GM12878 (cell line): ENCODE data around the gene APOBEC3C. TPM values are rescaled to one million over a fixed set of nuclear protein-coding genes. Genes with fewer than 3 reads are reported as not detected.

ENCODE experiments used
- ATF7 ChIP-seq: fragments of 450-650 bp; IDR thresholded peaks from 2 replicates; pipeline ENCODE4 v1.6.1; 2016; ENCODE audit warnings: low read depth, mild to moderate bottlenecking
- BCL11A ChIP-seq: IDR thresholded peaks from 2 replicates; pipeline ENCODE4 v1.6.1; 2011; ENCODE audit warnings: low read depth, low read length
- CEBPB ChIP-seq, 2 experiments: fragments of 150-350 bp in 1 of 2; IDR thresholded peaks; 2 replicates each; pipeline ENCODE4 v1.6.1; 2012 to 2014; ENCODE audit warnings: low read depth in 2 of 2, low read length in 2 of 2, borderline replicate concordance in 1 of 2, inconsistent platforms in 1 of 2
- DPF2 ChIP-seq: fragments of 450-650 bp; IDR thresholded peaks from 2 replicates; pipeline ENCODE4 v1.6.1; 2017; ENCODE audit warnings: mild to moderate bottlenecking
- EGR1 ChIP-seq, 2 experiments: IDR thresholded peaks; 1 replicate in 1 of 2; 2 replicates in 1 of 2; pipeline ENCODE4 v1.6.1; 2011 to 2012; ENCODE audit warnings: low read depth in 2 of 2, low read length in 2 of 2, borderline replicate concordance in 1 of 2, mild to moderate bottlenecking in 1 of 2, moderate library complexity in 1 of 2
- EZH2 ChIP-seq: IDR thresholded peaks from 2 replicates; pipeline ENCODE4 v1.6.1; 2012; ENCODE audit warnings: low read depth, mild to moderate bottlenecking, control low read depth, inconsistent platforms, low read length, borderline replicate concordance; ENCODE audit not compliant: control insufficient read depth
- FOXM1 ChIP-seq: IDR thresholded peaks from 2 replicates; pipeline ENCODE4 v1.6.1; 2012; ENCODE audit warnings: low read depth, mild to moderate bottlenecking, inconsistent platforms, low read length, moderate library complexity
- GABPA ChIP-seq: IDR thresholded peaks from 2 replicates; pipeline ENCODE4 v1.6.1; 2014; ENCODE audit warnings: antibody characterized with exemption, low read depth, mild to moderate bottlenecking, inconsistent platforms
- KAT2A ChIP-seq: conservative IDR thresholded peaks from 2 replicates; pipeline ENCODE4 v1.6.1; 2011; ENCODE audit warnings: low read depth, low read length; ENCODE audit not compliant: control insufficient read depth
- KLF5 ChIP-seq: fragments of 450-650 bp; IDR thresholded peaks from 2 replicates; pipeline ENCODE4 v1.6.1; 2014; ENCODE audit warnings: mild to moderate bottlenecking; ENCODE audit not compliant: partially characterized antibody
- MLLT1 ChIP-seq: fragments of 450-650 bp; IDR thresholded peaks from 2 replicates; pipeline ENCODE4 v1.6.1; 2016; ENCODE audit warnings: mild to moderate bottlenecking
- MTA2 ChIP-seq: fragments of 450-650 bp; IDR thresholded peaks from 2 replicates; pipeline ENCODE4 v1.6.1; 2016; ENCODE audit warnings: low read depth, mild to moderate bottlenecking, moderate library complexity
- MTA3 ChIP-seq: IDR thresholded peaks from 2 replicates; pipeline ENCODE4 v1.6.1; 2012; ENCODE audit warnings: low read length, inconsistent platforms, borderline replicate concordance
- NFXL1 ChIP-seq: fragments of 450-650 bp; IDR thresholded peaks from 2 replicates; pipeline ENCODE4 v1.6.1; 2017; ENCODE audit warnings: antibody characterized with exemption, mild to moderate bottlenecking, borderline replicate concordance
- NFYB ChIP-seq: IDR thresholded peaks from 2 replicates; pipeline ENCODE4 v1.6.1; 2011; ENCODE audit warnings: low read depth, mild to moderate bottlenecking, low read length, improper control_type of control experiment, moderate library complexity; ENCODE audit not compliant: insufficient read depth
- NR2C1 ChIP-seq: fragments of 450-650 bp; IDR thresholded peaks from 2 replicates; pipeline ENCODE4 v1.6.1; 2017; ENCODE audit warnings: antibody characterized with exemption, mild to moderate bottlenecking, moderate library complexity
- POLR2AphosphoS5 ChIP-seq: IDR thresholded peaks from 2 replicates; pipeline ENCODE4 v1.6.1; 2011; ENCODE audit warnings: mild to moderate bottlenecking, low read length, inconsistent platforms
- RAD51 ChIP-seq: fragments of 450-650 bp; IDR thresholded peaks from 2 replicates; pipeline ENCODE4 v1.6.1; 2016; ENCODE audit warnings: moderate library complexity, mild to moderate bottlenecking, inconsistent platforms
- REST ChIP-seq: IDR thresholded peaks from 2 replicates; pipeline ENCODE4 v1.6.1; 2012; ENCODE audit warnings: mild to moderate bottlenecking, low read depth, low read length
- SUPT20H ChIP-seq: IDR thresholded peaks from 2 replicates; pipeline ENCODE4 v1.6.1; 2011; ENCODE audit warnings: low read depth, mild to moderate bottlenecking, low read length, moderate library complexity, borderline replicate concordance; ENCODE audit not compliant: control insufficient read depth
- SUZ12 ChIP-seq: fragments of 200-600 bp; sonication (generic); IDR thresholded peaks from one replicate; pipeline ENCODE4 v1.6.1; 2018; ENCODE audit warnings: antibody characterized with exemption, mild to moderate bottlenecking; ENCODE audit not compliant: unreplicated experiment
- YBX1 ChIP-seq: fragments of 450-650 bp; IDR thresholded peaks from 2 replicates; pipeline ENCODE4 v1.6.1; 2016; ENCODE audit warnings: antibody characterized with exemption
- ZNF207 ChIP-seq: fragments of 450-650 bp; IDR thresholded peaks from 2 replicates; pipeline ENCODE4 v1.6.1; 2014; ENCODE audit warnings: antibody characterized with exemption, mild to moderate bottlenecking, borderline replicate concordance
- ZNF622 ChIP-seq: fragments of 450-650 bp; IDR thresholded peaks from 2 replicates; pipeline ENCODE4 v1.6.1; 2017; ENCODE audit warnings: mild to moderate bottlenecking, inconsistent platforms
- polyA plus RNA-seq, 11 experiments: library from polyadenylated mRNA; depleted of rRNA in 4 of 11; unstranded in 6 of 11; stranded (reverse) in 5 of 11; fragments of >200 nt; fragmentation: Nextera tagmentation in 4 of 11; fragmentation: Illumina TruSeq in 1 of 11; extraction: Ambion mirVana in 4 of 11; extraction: Trizol in 1 of 11; gene quantifications; 1 replicate in 1 of 11; 2 replicates in 10 of 11; pipeline versions ENCODE4 v1.2.1 to v1.2.3, GENCODE V29; 2011 to 2016; ENCODE audit warnings: inconsistent platforms in 2 of 11, missing spikeins in 2 of 11, low read depth in 1 of 11
- total RNA-seq, 4 experiments: library from RNA; depleted of rRNA in 3 of 4; stranded (reverse); fragments of >200 nt in 3 of 4; fragmentation: Illumina TruSeq in 1 of 4; extraction: Trizol in 1 of 4; gene quantifications; 2 replicates each; pipeline versions ENCODE4 v1.2.1 to v1.2.3, GENCODE V29; 2013 to 2021

Gene APOBEC3C
- total and polyA plus RNA-seq, 10 of the 15 experiments (the other 5 are each of a cell fraction or from before 2014, with no cell fraction given): 22.9 to 290 (median 156) TPM

GRCh38 chr22:39013942-39014722 is at the start of gene APOBEC3C (continued):
- TF ChIP-seq KAT2A (no peak), ZNF622 (no peak), KLF5 (no peak), RAD51 (0 out of 2 replicates have a peak, but pooled peaks have one; percentile 21), NFXL1 (no peak), ATF7 (0 out of 2 replicates have a peak, but pooled peaks have one; percentile 19), MLLT1 (no peak), FOXM1 (no peak), EZH2 (no peak), DPF2 (0 out of 2 replicates have a peak, but pooled peaks have one; percentile 8), SUZ12 (no peak), CEBPB (IDR thresholded peaks at IDR 0.05; ENCODE audit: borderline replicate concordance in 1 of 2, low read depth in 2 of 2, low read length in 2 of 2) (no peak), YBX1 (no peak), REST (no peak), GABPA (no peak), BCL11A (0 out of 2 replicates have a peak, but pooled peaks have one; percentile 7), EGR1 (IDR thresholded peaks at IDR 0.05; ENCODE audit: borderline replicate concordance in 1 of 2, low read depth in 2 of 2, low read length in 2 of 2) (peak in 1 of 2 experiments; percentile 24; a peak in 1 of 3 replicates), SUPT20H (no peak), POLR2AphosphoS5 (peak; percentile 88), MTA2 (no peak), MTA3 (no peak), NR2C1 (no peak), NFYB (no peak), ZNF207 (peak; percentile 51; the same call in 1 of the 2 replicates)
